ENCODE measurements around the gene TAF11L10. TPM values are rescaled to one million over a fixed set of nuclear protein-coding genes. Genes with fewer than 3 reads are reported as not detected.
"Not testable (repeated sequence)": the region's sequence is repeated elsewhere in the genome, so short reads cannot be mapped to it uniquely, and the experiment has no call there.

The TAF11L10 gene
- total RNA-seq, 1 donor from 2014 or later = not detected

DNA sequence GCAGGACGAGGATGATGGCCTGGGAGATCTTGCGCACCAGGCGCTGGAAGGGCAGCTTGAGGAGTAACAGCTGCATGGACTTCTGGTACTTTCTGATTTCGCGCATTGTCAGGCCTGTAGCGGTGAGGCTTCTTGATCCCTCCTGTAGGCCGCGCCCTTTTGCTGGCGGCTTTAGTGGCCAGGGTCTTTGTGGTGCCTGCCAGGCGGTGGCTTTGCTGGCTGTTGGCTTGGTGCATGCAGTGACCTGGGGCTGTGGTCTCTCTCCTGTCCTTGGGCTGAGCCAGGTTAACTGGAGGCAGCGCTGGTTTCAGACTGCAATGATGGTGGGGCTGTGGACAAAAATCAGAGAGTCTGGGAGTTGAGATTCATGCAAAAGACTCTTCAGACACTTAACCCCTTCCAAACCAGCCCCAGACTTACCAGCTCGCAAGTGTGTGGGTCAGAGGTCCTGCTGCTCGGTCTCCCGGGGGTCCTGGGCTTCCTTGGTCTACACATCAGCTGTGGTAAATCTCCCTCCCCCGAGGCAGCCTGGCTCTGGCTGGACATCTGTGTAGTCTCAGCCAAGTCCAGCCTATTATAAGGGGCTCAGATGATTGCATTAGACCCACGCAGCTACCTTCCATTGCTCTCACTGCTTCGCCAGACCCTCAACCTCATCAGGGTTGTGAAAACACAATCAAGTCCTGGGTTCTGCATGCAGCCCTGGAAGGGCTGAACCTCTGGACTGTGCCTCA is 17.4 kb upstream of the TAF11L10 start:
- H3K27me3 ChIP-seq (ENCODE audit: low read depth) = no peaks in the 10 kb centered on the region
- DNase-seq = no peak
- no peaks in the 10 kb centered on the region for H3K4me1 ChIP-seq
- intact Hi-C loops (cut with micrococcal nuclease) = no loop called here
- H3K9me3 ChIP-seq (replicated peaks) = no peaks in the 10 kb centered on the region
- no peak overlapping the region for H3K27ac ChIP-seq (replicated peaks)
- TF ChIP-seq, protein P1, sequence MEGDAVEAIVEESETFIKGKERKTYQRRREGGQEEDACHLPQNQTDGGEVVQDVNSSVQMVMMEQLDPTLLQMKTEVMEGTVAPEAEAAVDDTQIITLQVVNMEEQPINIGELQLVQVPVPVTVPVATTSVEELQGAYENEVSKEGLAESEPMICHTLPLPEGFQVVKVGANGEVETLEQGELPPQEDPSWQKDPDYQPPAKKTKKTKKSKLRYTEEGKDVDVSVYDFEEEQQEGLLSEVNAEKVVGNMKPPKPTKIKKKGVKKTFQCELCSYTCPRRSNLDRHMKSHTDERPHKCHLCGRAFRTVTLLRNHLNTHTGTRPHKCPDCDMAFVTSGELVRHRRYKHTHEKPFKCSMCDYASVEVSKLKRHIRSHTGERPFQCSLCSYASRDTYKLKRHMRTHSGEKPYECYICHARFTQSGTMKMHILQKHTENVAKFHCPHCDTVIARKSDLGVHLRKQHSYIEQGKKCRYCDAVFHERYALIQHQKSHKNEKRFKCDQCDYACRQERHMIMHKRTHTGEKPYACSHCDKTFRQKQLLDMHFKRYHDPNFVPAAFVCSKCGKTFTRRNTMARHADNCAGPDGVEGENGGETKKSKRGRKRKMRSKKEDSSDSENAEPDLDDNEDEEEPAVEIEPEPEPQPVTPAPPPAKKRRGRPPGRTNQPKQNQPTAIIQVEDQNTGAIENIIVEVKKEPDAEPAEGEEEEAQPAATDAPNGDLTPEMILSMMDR (IDR thresholded peaks at IDR 0.05; ENCODE audit: borderline replicate concordance) = no peak
- H3K36me3 ChIP-seq = no peaks in the 10 kb centered on the region
- H3K4me3 ChIP-seq = no peak overlapping the region

GRCh38 chr5:17610092-17610491 is 12.5 kb upstream of the TAF11L10 start, which contains the start of gene TAF11L12:
TSS of gene TAF11L12 (plus strand) at chr5:17610392.
- H3K9me3 ChIP-seq (replicated peaks); H3K36me3 ChIP-seq; H3K4me1 ChIP-seq; intact Hi-C loops (cut with micrococcal nuclease); DNase-seq; H3K27ac ChIP-seq (replicated peaks); H3K27me3 ChIP-seq (ENCODE audit: low read depth); H3K4me3 ChIP-seq: not testable (repeated sequence)

GRCh38 chr5:17607461-17607860 is 9.8 kb upstream of the TAF11L10 start:
- H3K9me3 ChIP-seq (replicated peaks); H3K4me1 ChIP-seq; H3K27me3 ChIP-seq (ENCODE audit: low read depth); intact Hi-C loops (cut with micrococcal nuclease); H3K36me3 ChIP-seq; H3K27ac ChIP-seq (replicated peaks); DNase-seq; H3K4me3 ChIP-seq: not testable (repeated sequence)

- TF ChIP-seq, protein P1 (IDR thresholded peaks at IDR 0.05; ENCODE audit: borderline replicate concordance) = no peak
- Histone ChIP-seq H3K4me3 (no peak overlapping the region), H3K27me3 (ENCODE audit: low read depth) (no peaks in the 10 kb centered on the region), H3K27ac (replicated peaks) (no peak overlapping the region), H3K36me3 (no peaks in the 10 kb centered on the region), H3K9me3 (replicated peaks) (peaks cover 10% of the 10 kb centered on the region), H3K4me1 (no peaks in the 10 kb centered on the region)
- intact Hi-C loops (cut with micrococcal nuclease) = no loop called here
- DNase-seq = no peak
Observed at GRCh38 chr5:17604951-17605350, 7.3 kb upstream of the TAF11L10 start.

DNA sequence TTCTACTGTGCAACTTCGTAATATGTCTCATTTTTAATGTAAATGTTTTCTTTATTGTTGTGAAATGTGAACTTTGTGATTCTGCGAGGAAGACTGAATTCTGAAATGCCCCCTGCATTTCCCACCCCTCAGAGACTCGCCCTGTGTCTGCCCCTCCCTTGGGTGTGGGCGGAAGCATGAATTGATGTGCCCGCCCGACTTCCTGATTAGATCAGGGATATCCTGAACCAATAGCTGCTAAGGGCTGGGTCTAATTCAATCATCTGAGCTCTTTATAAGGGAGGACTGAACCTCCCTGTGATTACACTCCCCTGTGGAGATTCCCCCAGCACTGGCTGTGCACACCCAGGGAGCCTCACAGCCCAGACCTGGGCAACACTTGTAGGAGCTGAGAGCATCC is 6.3 kb upstream of the TAF11L10 start, which contains the start of gene TAF11L11:
TAF11L11 (plus strand) TSS at position 304 of the 400 bp plus-strand sequence.
- intact Hi-C loops (cut with micrococcal nuclease); H3K36me3 ChIP-seq; DNase-seq; H3K4me1 ChIP-seq; H3K4me3 ChIP-seq; H3K27ac ChIP-seq (replicated peaks); H3K27me3 ChIP-seq (ENCODE audit: low read depth): not testable (repeated sequence)
- H3K9me3 ChIP-seq (replicated peaks) = peaks cover 13% of the 10 kb centered on the region

- H3K4me3 ChIP-seq; DNase-seq; intact Hi-C loops (cut with micrococcal nuclease); H3K4me1 ChIP-seq; H3K9me3 ChIP-seq (replicated peaks); H3K27ac ChIP-seq (replicated peaks); H3K27me3 ChIP-seq (ENCODE audit: low read depth); H3K36me3 ChIP-seq: not testable (repeated sequence)
Observed at GRCh38 chr5:17594255-17594654, 3.4 kb downstream of the TAF11L10 start, which contains the start of gene TAF11L9. TSS of gene TAF11L9 (minus strand) at chr5:17594394.

- H3K27ac ChIP-seq (replicated peaks); H3K4me1 ChIP-seq; H3K27me3 ChIP-seq (ENCODE audit: low read depth); H3K36me3 ChIP-seq; intact Hi-C loops (cut with micrococcal nuclease); DNase-seq; H3K9me3 ChIP-seq (replicated peaks); H3K4me3 ChIP-seq: not testable (repeated sequence)
Observed at GRCh38 chr5:17590860-17591259, 6.8 kb downstream of the TAF11L10 start, which contains the start of gene TAF11L8. TSS of gene TAF11L8 (minus strand) at chr5:17590960.

DNA sequence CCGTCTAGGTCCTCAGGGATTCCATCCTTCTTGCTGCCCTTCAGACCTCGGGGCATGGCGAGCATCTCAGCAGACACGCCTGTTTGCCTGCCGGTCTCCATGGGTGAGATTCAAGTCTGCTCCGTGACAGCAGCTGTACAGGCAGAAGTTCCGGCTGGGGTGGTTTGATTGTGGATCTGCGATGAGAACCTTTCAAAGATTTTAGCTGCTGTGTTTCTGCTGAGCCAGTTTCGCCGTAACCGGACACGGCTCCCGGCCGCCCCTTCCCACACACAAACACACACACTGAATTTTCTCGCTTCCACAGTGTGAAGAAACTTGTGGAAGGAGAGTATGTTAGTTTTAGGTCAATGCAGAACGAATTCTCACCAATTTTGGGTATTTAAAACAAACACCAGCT is 12.0 kb downstream of the TAF11L10 start, which contains the start of gene TAF11L7:
TAF11L7 (minus strand) TSS at position 101 of the 400 bp plus-strand sequence.
- intact Hi-C loops (cut with micrococcal nuclease); H3K27ac ChIP-seq (replicated peaks); H3K27me3 ChIP-seq (ENCODE audit: low read depth); H3K4me1 ChIP-seq; DNase-seq; H3K9me3 ChIP-seq (replicated peaks); H3K36me3 ChIP-seq; H3K4me3 ChIP-seq: not testable (repeated sequence)

Other genes starting within 250 kb of the TAF11L10 start
- not detected for gene TAF11L2, start 99.6 kb downstream of the TAF11L10 start, total RNA-seq
- gene TAF11L3, start 79.5 kb downstream of the TAF11L10 start, total RNA-seq = not detected
- gene TAF11L4, start 76.0 kb downstream of the TAF11L10 start, total RNA-seq = not detected
- not detected for gene TAF11L5, start 72.6 kb downstream of the TAF11L10 start, total RNA-seq
- gene TAF11L6, start 69.2 kb downstream of the TAF11L10 start, total RNA-seq = not detected
- not detected for gene TAF11L7, start 12.1 kb downstream of the TAF11L10 start, total RNA-seq
- gene TAF11L8, start 6.9 kb downstream of the TAF11L10 start, total RNA-seq = not detected
- gene TAF11L9, start 3.4 kb downstream of the TAF11L10 start, total RNA-seq = not detected
- gene TAF11L11, start 6.4 kb upstream of the TAF11L10 start, total RNA-seq = not detected
- gene TAF11L12, start 12.6 kb upstream of the TAF11L10 start, total RNA-seq = not detected
- not detected for gene TAF11L13, start 34.3 kb upstream of the TAF11L10 start, total RNA-seq
- not detected for gene TAF11L14, start 36.6 kb upstream of the TAF11L10 start, total RNA-seq

All from left ventricle myocardium inferior (tissue), 1 donor.